ENCODE measurements around the gene SEMA5B. TPM values are rescaled to one million over a fixed set of nuclear protein-coding genes. Genes with fewer than 3 reads are reported as not detected.

The SEMA5B gene
- total and polyA plus RNA-seq, 9 of the 15 experiments (the other 6 are each of a cell fraction or from before 2014, with no cell fraction given): not detected

GRCh38 chr3:122941228-122942206, 86.0 kb downstream of the SEMA5B start:
- peaks cover 0 to 5% of the 10 kb centered on the region in 2 experiments; a peak in 2 of 5 replicates for H3K27me3 ChIP-seq (ENCODE audit: control insufficient read depth in 2 of 2, insufficient read depth in 2 of 2, low read length in 2 of 2)
- no peaks in the 10 kb centered on the region for H3K79me2 ChIP-seq (ENCODE audit: control insufficient read depth, insufficient read depth, low read length)
- no TSS peak for BruUV-seq (replicated peaks)
- H3K9ac ChIP-seq (ENCODE audit: insufficient read depth in 1 of 2, low read depth in 2 of 2, low read length in 2 of 2): no peak overlapping the region
- no peak overlapping the region for H3K4me2 ChIP-seq (ENCODE audit: insufficient read depth, low read length)
- ATAC-seq: 0 out of 3 replicates have a peak, but pooled peaks have one; percentile 24
- in situ Hi-C loops (cut with MboI) (loop anchor here (10.0 kb wide), 1 partner anchor 867 kb away; no protein-coding TSS in a partner anchor), intact Hi-C loops (cut with micrococcal nuclease) (loop anchor here (2.0 to 10.0 kb wide), 3 partner anchors 87 to 377 kb away; partner anchors contain the start of genes DTX3L and PARP9)
- H3K27ac ChIP-seq (ENCODE audit: extremely low read depth, low read depth, low read length): no peak overlapping the region
- POLR2A ChIA-PET: interaction anchor here (0.6 to 1.6 kb wide), 3 partner anchors 50 to 222 kb away, joined by 3 to 4 read pairs (median 3); no protein-coding TSS in a partner anchor
- no peak for FAIRE-seq
- H3K9me3 ChIP-seq (replicated peaks; ENCODE audit: control insufficient read depth, insufficient read depth, low read depth, low read length): no peaks in the 10 kb centered on the region
- H3K36me3 ChIP-seq (ENCODE audit: control insufficient read depth, insufficient read depth, low read length): no peaks in the 10 kb centered on the region
- CTCF ChIA-PET (ENCODE audit: low intra/inter-chr PET ratio): no interaction called here
- no peak overlapping the region for H3K4me3 ChIP-seq
- no peak overlapping the region for H2AFZ ChIP-seq (ENCODE audit: low read depth, low read length)
- TF ChIP-seq CTCF (IDR thresholded peaks at IDR 0.05 in 2 of 3, conservative IDR thresholded peaks at IDR 0.05 in 1 of 3; ENCODE audit: insufficient read depth in 2 of 3, low read depth in 1 of 3, low read length in 3 of 3): peak in 1 of 3 experiments; percentile 36; a peak in 2 of 6 replicates
- no peak for TF ChIP-seq POLR2B (IDR thresholded peaks at IDR 0.05; ENCODE audit: low read depth, partially characterized antibody)
- TF ChIP-seq ZNF143 (CRISPR knock-in tag; IDR thresholded peaks at IDR 0.05): no peak
- TF ChIP-seq MTA3 (IDR thresholded peaks at IDR 0.05; ENCODE audit: borderline replicate concordance): no peak
- TF ChIP-seq FUS (optimal IDR thresholded peaks at IDR 0.05; ENCODE audit: low read depth, low read length): no peak
- TF ChIP-seq ZNF3 (CRISPR knock-in tag; IDR thresholded peaks at IDR 0.05): no peak
- TF ChIP-seq RAD21 (CRISPR knock-in tag; conservative IDR thresholded peaks at IDR 0.05 in 1 of 2, IDR thresholded peaks at IDR 0.05 in 1 of 2): 0 out of 4 replicates have a peak, but pooled peaks of 1 of the 2 experiments have one; percentile 7
- no peak for TF ChIP-seq TOE1 (IDR thresholded peaks at IDR 0.05; ENCODE audit: borderline replicate concordance)
- no peak for TF ChIP-seq TOE1 (CRISPR knock-in tag; IDR thresholded peaks at IDR 0.05; ENCODE audit: borderline replicate concordance, low read depth)
- no peaks in the 10 kb centered on the region; the same call in 1 of the 2 replicates for H4K20me1 ChIP-seq (replicated peaks; ENCODE audit: control insufficient read depth, insufficient read depth, low read length)
- H3K9me1 ChIP-seq (ENCODE audit: control insufficient read depth, insufficient read depth, low read length): no peaks in the 10 kb centered on the region
- WGBS (ENCODE audit: insufficient coverage, low coverage, missing lambda C conversion rate): 20% methylated on average over 6 of the region's 6 CpGs
- H3K4me1 ChIP-seq (replicated peaks in 1 of 2; ENCODE audit: control insufficient read depth in 2 of 2, insufficient read depth in 2 of 2, low read length in 2 of 2): peaks cover 5 to 8% of the 10 kb centered on the region in 2 experiments; a peak in 3 of 5 replicates
- peak in 1 of 4 experiments; percentile 15 for DNase-seq (ENCODE audit: extremely low read depth in 1 of 4, low spot score in 3 of 4)

Measured in K562 (cell line).